Neural progenitor cell (in vitro differentiated cells): ENCODE data around the gene SNX15.

Experiments used
- CTCF ChIP-seq: fragments of 200-600 bp; sonication (generic); IDR thresholded peaks from 2 replicates; pipeline ENCODE4 v1.5.1; 2017; ENCODE audit warnings: antibody characterized with exemption, mild to moderate bottlenecking
- EZH2 ChIP-seq: fragments of 200-600 bp; sonication (generic); IDR thresholded peaks from 2 replicates; pipeline ENCODE4 v1.6.1; 2017; ENCODE audit warnings: antibody characterized with exemption, mild to moderate bottlenecking, moderate library complexity
- EZH2phosphoT487 ChIP-seq: fragments of 200-600 bp; sonication (generic); IDR thresholded peaks from 2 replicates; pipeline ENCODE4 v1.6.1; 2017; ENCODE audit warnings: antibody characterized with exemption

GRCh38 chr11:65051398-65051858, 24.2 kb downstream of the SNX15 start:
- TF ChIP-seq CTCF (no peak), EZH2 (no peak), EZH2phosphoT487 (no peak)
